HepG2 (cell line): ENCODE data around the gene TMC8. TPM values are rescaled to one million over a fixed set of nuclear protein-coding genes. Genes with fewer than 3 reads are reported as not detected.

Source experiments
- EHMT2 ChIP-seq: fragments of 200-600 bp; sonication (generic); IDR thresholded peaks from 2 replicates; pipeline ENCODE4 v1.7.0; 2017; ENCODE audit warnings: antibody characterized with exemption, low read depth, low read length, borderline replicate concordance
- ELF4 ChIP-seq: sonication (generic); formaldehyde crosslinking; IDR thresholded peaks from 2 replicates; pipeline ENCODE4 v1.5.0; 2020; ENCODE audit warnings: missing genetic modification reagents, mild to moderate bottlenecking, moderate library complexity, borderline replicate concordance
- FOXC1 ChIP-seq: sonication (generic); formaldehyde crosslinking; IDR thresholded peaks from 2 replicates; pipeline ENCODE4 v1.8.0; 2022; ENCODE audit warnings: mild to moderate bottlenecking, missing genetic modification reagents, borderline replicate concordance
- FOXP1 ChIP-seq, 2 experiments: fragments of 450-650 bp in 1 of 2; IDR thresholded peaks; 2 replicates each; pipeline ENCODE4 v1.6.1; 2017 to 2018; ENCODE audit warnings: antibody characterized with exemption in 1 of 2
- HOXA5 ChIP-seq: sonication (generic); formaldehyde crosslinking; IDR thresholded peaks from 2 replicates; pipeline ENCODE4 v1.4.0; 2020; ENCODE audit warnings: missing genetic modification reagents
- JARID2 ChIP-seq: sonication (generic); formaldehyde crosslinking; IDR thresholded peaks from 2 replicates; pipeline ENCODE4 v1.8.1; 2023; ENCODE audit warnings: missing genetic modification reagents, inconsistent platforms; ENCODE audit not compliant: insufficient replicate concordance
- JUNB ChIP-seq: sonication (generic); formaldehyde crosslinking; IDR thresholded peaks from 2 replicates; pipeline ENCODE4 v1.8.0; 2022; ENCODE audit warnings: missing genetic modification reagents, mild to moderate bottlenecking, borderline replicate concordance
- KDM5B ChIP-seq: sonication (generic); formaldehyde crosslinking; IDR thresholded peaks from 2 replicates; pipeline ENCODE4 v1.4.0; 2020; ENCODE audit warnings: missing genetic modification reagents, mild to moderate bottlenecking, borderline replicate concordance
- MATR3 ChIP-seq: sonication (generic); formaldehyde crosslinking; IDR thresholded peaks from 2 replicates; pipeline ENCODE4 v1.4.0; 2020; ENCODE audit warnings: missing genetic modification reagents
- MTF2 ChIP-seq: sonication (generic); formaldehyde crosslinking; IDR thresholded peaks from 2 replicates; pipeline ENCODE4 v1.5.0; 2020; ENCODE audit warnings: missing genetic modification reagents, borderline replicate concordance
- NAIF1 ChIP-seq: sonication (generic); formaldehyde crosslinking; IDR thresholded peaks from 2 replicates; pipeline ENCODE4 v1.5.0; 2020; ENCODE audit warnings: mild to moderate bottlenecking, missing genetic modification reagents, borderline replicate concordance
- NFE2L1 ChIP-seq: sonication (generic); formaldehyde crosslinking; IDR thresholded peaks from 2 replicates; pipeline ENCODE4 v1.4.0; 2020; ENCODE audit warnings: missing genetic modification reagents, mild to moderate bottlenecking, borderline replicate concordance
- NFYB ChIP-seq: sonication (generic); formaldehyde crosslinking; IDR thresholded peaks from 2 replicates; pipeline ENCODE4 v1.4.0; 2020; ENCODE audit warnings: missing genetic modification reagents
- POGZ ChIP-seq: sonication (generic); formaldehyde crosslinking; IDR thresholded peaks from 2 replicates; pipeline ENCODE4 v1.4.0; 2020; ENCODE audit warnings: mild to moderate bottlenecking, missing genetic modification reagents
- RNF219 ChIP-seq: sonication (generic); formaldehyde crosslinking; IDR thresholded peaks from 2 replicates; pipeline ENCODE4 v1.5.0; 2020; ENCODE audit warnings: mild to moderate bottlenecking, missing genetic modification reagents
- SAFB2 ChIP-seq: sonication (generic); formaldehyde crosslinking; IDR thresholded peaks from 2 replicates; pipeline ENCODE4 v1.5.1; 2020; ENCODE audit warnings: missing genetic modification reagents, low read depth, mild to moderate bottlenecking, borderline replicate concordance
- ZBTB44 ChIP-seq: sonication (generic); formaldehyde crosslinking; IDR thresholded peaks from 2 replicates; pipeline ENCODE4 v1.4.0; 2020; ENCODE audit warnings: missing genetic modification reagents
- ZC3H13 ChIP-seq: sonication (generic); formaldehyde crosslinking; IDR thresholded peaks from 2 replicates; pipeline ENCODE4 v1.8.1; 2023; ENCODE audit warnings: mild to moderate bottlenecking, missing genetic modification reagents, moderate library complexity
- ZNF10 ChIP-seq: sonication (generic); formaldehyde crosslinking; IDR thresholded peaks from 2 replicates; pipeline ENCODE4 v1.4.0; 2020; ENCODE audit warnings: mild to moderate bottlenecking, low read depth, missing genetic modification reagents, borderline replicate concordance
- ZNF343 ChIP-seq: sonication (generic); formaldehyde crosslinking; IDR thresholded peaks from 2 replicates; pipeline ENCODE4 v1.4.0; 2020; ENCODE audit warnings: mild to moderate bottlenecking, missing genetic modification reagents
- ZNF414 ChIP-seq: sonication (generic); formaldehyde crosslinking; IDR thresholded peaks from 2 replicates; pipeline ENCODE4 v1.5.0; 2020; ENCODE audit warnings: missing genetic modification reagents
- ZNF678 ChIP-seq: sonication (generic); formaldehyde crosslinking; IDR thresholded peaks from 2 replicates; pipeline ENCODE4 v1.4.0; 2020; ENCODE audit warnings: mild to moderate bottlenecking, missing genetic modification reagents
- ZNF790 ChIP-seq: sonication (generic); formaldehyde crosslinking; IDR thresholded peaks from 2 replicates; pipeline ENCODE4 v1.8.0; 2022; ENCODE audit warnings: missing genetic modification reagents, mild to moderate bottlenecking, borderline replicate concordance
- polyA plus RNA-seq, 8 experiments: library from polyadenylated mRNA; depleted of rRNA in 3 of 8; stranded (reverse) in 7 of 8; unstranded in 1 of 8; fragments of >200 nt; fragmentation: Illumina TruSeq in 4 of 8; extraction: Trizol in 4 of 8; gene quantifications; 2 replicates each; pipeline versions ENCODE4 v1.2.1 to v1.2.3, GENCODE V29; 2011 to 2016; ENCODE audit warnings: low read depth in 4 of 8, missing spikeins in 1 of 8, mixed read lengths in 1 of 8; ENCODE audit not compliant: insufficient read depth in 1 of 8
- total RNA-seq, 5 experiments: library from RNA; depleted of rRNA; stranded (reverse); fragments of >200 nt; fragmentation: Illumina TruSeq; extraction: Trizol; gene quantifications; 2 replicates each; pipeline ENCODE4 v1.2.3, GENCODE V29; 2016; ENCODE audit warnings: low read depth in 1 of 5

Gene TMC8
- total and polyA plus RNA-seq, 2 of the 13 experiments (the other 11 are each of a cell fraction or from before 2014, with no cell fraction given), result 0.53 to 7.8 TPM

- no peak; the same call in 1 of the 2 replicates for TF ChIP-seq ZNF790
- TF ChIP-seq ZNF343 (CRISPR knock-in tag), result peak; percentile 56
- TF ChIP-seq ZNF10, result no peak
- peak; percentile 99 for TF ChIP-seq ZC3H13 (CRISPR knock-in tag)
- no peak; the same call in 1 of the 2 replicates for TF ChIP-seq MTF2
- peak; percentile 85; the same call in 1 of the 2 replicates for TF ChIP-seq NAIF1 (CRISPR knock-in tag)
- no peak; the same call in none of the 2 replicates for TF ChIP-seq ZBTB44
- TF ChIP-seq RNF219 (CRISPR knock-in tag), result no peak
- no peak for TF ChIP-seq MATR3 (CRISPR knock-in tag)
- TF ChIP-seq NFE2L1 (CRISPR knock-in tag), result peak; percentile 59; the same call in 1 of the 2 replicates
- no peak for TF ChIP-seq JARID2 (CRISPR knock-in tag)
- peak; percentile 99 for TF ChIP-seq NFYB (CRISPR knock-in tag)
- no peak for TF ChIP-seq EHMT2
- peak; percentile 79; the same call in 1 of the 2 replicates for TF ChIP-seq POGZ
- no peak for TF ChIP-seq ZNF678 (CRISPR knock-in tag)
- TF ChIP-seq HOXA5 (CRISPR knock-in tag), result peak; percentile 40; the same call in 1 of the 2 replicates
- no peak for TF ChIP-seq FOXP1 (IDR thresholded peaks at IDR 0.05)
- 0 out of 2 replicates have a peak, but pooled peaks have one; percentile 23 for TF ChIP-seq FOXP1 (CRISPR knock-in tag; IDR thresholded peaks at IDR 0.05)
- peak; percentile 44; the same call in 1 of the 2 replicates for TF ChIP-seq FOXC1 (CRISPR knock-in tag)
- TF ChIP-seq ZNF414 (CRISPR knock-in tag), result peak; percentile 57; the same call in 1 of the 2 replicates
- peak; percentile 84; the same call in 1 of the 2 replicates for TF ChIP-seq KDM5B (CRISPR knock-in tag)
- TF ChIP-seq JUNB, result peak; percentile 86
- no peak for TF ChIP-seq SAFB2 (CRISPR knock-in tag)
- no peak for TF ChIP-seq ELF4 (CRISPR knock-in tag)
Measured at GRCh38 chr17:78186692-78187595, 56.4 kb downstream of the TMC8 start, which contains the start of the genes AFMID and TK1 (continued).
